Nephron progenitor cell (in vitro differentiated cells): ENCODE measurements around the gene MYZAP.

Experiments used
- DNase-seq: peaks from one replicate; pipeline ENCODE4 v3.0.0; 2021
- H3K27ac Mint-ChIP-seq: 2 replicates; pipeline ENCODE4 v1.8.0; 2021; ENCODE audit warnings: mild to moderate bottlenecking, moderate library complexity, mixed read lengths
- H3K27me3 Mint-ChIP-seq: 2 replicates; pipeline ENCODE4 v1.8.0; 2021; ENCODE audit warnings: mild to moderate bottlenecking, low read depth, mixed read lengths; ENCODE audit not compliant: poor library complexity
- H3K36me3 Mint-ChIP-seq: 2 replicates; pipeline ENCODE4 v1.8.0; 2021; ENCODE audit warnings: low read depth, mixed read lengths
- H3K4me1 Mint-ChIP-seq: 2 replicates; pipeline ENCODE4 v1.8.0; 2021; ENCODE audit warnings: mixed read lengths
- H3K4me3 Mint-ChIP-seq: 2 replicates; pipeline ENCODE4 v1.8.0; 2021; ENCODE audit warnings: mild to moderate bottlenecking, moderate library complexity, mixed read lengths
- H3K9me3 Mint-ChIP-seq: 2 replicates; pipeline ENCODE4 v1.8.0; 2021; ENCODE audit warnings: mild to moderate bottlenecking, moderate library complexity, mixed read lengths
- CTCF ChIP-seq: fragments of 200-600 bp; sonication (generic); IDR thresholded peaks from 2 replicates; pipeline ENCODE4 v1.5.0; 2021; ENCODE audit warnings: antibody characterized with exemption

Gene MYZAP

DNA sequence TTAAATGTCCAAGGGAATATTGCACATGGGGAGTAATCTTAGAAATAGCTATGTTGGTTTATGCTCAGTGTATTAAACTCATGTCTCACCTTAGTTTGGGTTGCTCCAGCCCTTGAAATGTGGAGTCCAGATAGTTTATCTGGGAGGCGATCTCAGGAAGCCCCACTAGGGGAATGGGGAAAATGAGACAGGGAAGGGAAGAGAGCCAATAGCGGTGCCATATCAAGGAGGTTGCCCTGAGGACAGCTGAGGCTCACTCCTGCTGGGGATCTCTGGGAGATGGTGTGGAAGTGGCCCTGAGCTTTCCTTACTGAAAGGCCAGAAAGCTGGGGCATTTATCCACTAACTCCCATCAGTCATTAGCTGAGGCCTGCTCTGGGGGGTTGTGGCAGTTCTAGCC lies 71.6 kb downstream of the MYZAP start:
- H3K36me3 Mint-ChIP-seq: no peaks in the 10 kb centered on the region
- no peak overlapping the region for H3K27ac Mint-ChIP-seq
- DNase-seq: no peak
- no peak overlapping the region for H3K4me3 Mint-ChIP-seq
- peaks cover 24% of the 10 kb centered on the region for H3K27me3 Mint-ChIP-seq
- H3K4me1 Mint-ChIP-seq: peaks cover 14% of the 10 kb centered on the region
- no peaks in the 10 kb centered on the region for H3K9me3 Mint-ChIP-seq
- TF ChIP-seq CTCF: no peak

GRCh38 chr15:57665194-57665593 lies 73.5 kb downstream of the MYZAP start:
- TF ChIP-seq CTCF: no peak
- H3K4me3 Mint-ChIP-seq: no peak overlapping the region
- H3K4me1 Mint-ChIP-seq: peaks cover 10% of the 10 kb centered on the region

DNA sequence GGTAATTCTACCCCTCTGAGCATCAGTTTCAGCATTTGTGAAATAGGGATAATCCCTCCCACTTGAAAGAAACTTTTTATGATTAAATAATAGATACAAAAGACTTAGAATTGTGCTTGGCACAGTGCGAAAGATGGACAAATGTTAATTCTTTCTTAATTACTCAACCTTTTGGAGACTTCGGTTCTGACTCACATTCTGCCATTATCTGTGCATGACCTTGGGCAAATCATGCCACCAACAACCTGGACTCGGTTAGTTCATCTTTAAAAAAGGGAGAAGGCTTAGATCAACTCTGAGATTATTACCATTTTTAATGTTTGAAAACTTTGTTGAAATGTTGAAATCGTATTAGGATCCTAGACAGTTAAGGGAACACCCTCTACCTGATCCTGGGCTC lies 74.2 kb downstream of the MYZAP start:
- peaks cover 10% of the 10 kb centered on the region for H3K4me1 Mint-ChIP-seq
- H3K4me3 Mint-ChIP-seq: no peak overlapping the region
- no peaks in the 10 kb centered on the region for H3K9me3 Mint-ChIP-seq
- no peaks in the 10 kb centered on the region for H3K36me3 Mint-ChIP-seq
- H3K27me3 Mint-ChIP-seq: peaks cover 16% of the 10 kb centered on the region
- no peak overlapping the region for H3K27ac Mint-ChIP-seq
- DNase-seq: no peak
- no peak for TF ChIP-seq CTCF

More at GRCh38 chr15:57665194-57665593, 73.5 kb downstream of the MYZAP start:
- no peak for DNase-seq
- Mint-ChIP-seq H3K27me3 (peaks cover 17% of the 10 kb centered on the region), H3K36me3 (no peaks in the 10 kb centered on the region), H3K9me3 (no peaks in the 10 kb centered on the region), H3K27ac (no peak overlapping the region)

DNA sequence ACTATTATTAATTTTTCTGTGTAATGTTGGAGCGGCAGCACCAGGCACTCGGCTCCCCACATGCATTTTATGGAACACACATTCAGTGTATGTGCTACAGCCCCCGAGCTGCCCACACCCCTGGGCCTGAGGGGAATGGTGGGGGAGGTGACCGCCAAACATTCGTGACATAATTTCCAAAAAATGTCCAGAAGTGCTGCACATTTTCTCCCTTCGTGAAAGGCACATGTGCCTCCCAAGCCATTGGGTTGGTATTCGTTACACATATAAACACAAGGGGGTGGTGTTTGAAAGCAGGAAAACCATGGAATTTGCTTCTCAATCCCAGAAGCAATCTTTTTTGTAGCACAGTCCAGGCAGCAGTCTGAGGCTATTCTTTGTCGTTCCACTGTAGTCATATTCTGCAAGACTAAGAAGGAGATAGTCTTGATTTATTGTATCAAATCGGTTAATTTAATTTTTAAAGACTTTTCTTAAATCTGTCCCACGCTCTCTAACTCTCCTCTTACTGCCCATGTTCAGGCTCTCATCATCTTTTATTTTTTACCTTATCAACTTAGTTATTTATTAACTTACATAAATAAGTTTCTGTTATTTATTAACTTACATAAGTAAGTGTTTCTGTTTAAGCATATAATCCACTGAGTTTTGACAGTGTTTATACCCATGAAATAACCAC lies 75.6 kb downstream of the MYZAP start:
- Mint-ChIP-seq H3K27me3 (peaks cover 8% of the 10 kb centered on the region), H3K4me1 (peaks cover 10% of the 10 kb centered on the region), H3K27ac (no peak overlapping the region), H3K4me3 (no peak overlapping the region), H3K36me3 (no peaks in the 10 kb centered on the region), H3K9me3 (peaks cover 4% of the 10 kb centered on the region)
- no peak for DNase-seq
- no peak for TF ChIP-seq CTCF

- H3K27ac Mint-ChIP-seq: no peak overlapping the region
- peaks cover 10% of the 10 kb centered on the region for H3K4me1 Mint-ChIP-seq
- H3K4me3 Mint-ChIP-seq: no peak overlapping the region
- peaks cover 10% of the 10 kb centered on the region for H3K27me3 Mint-ChIP-seq
- DNase-seq: no peak
- H3K36me3 Mint-ChIP-seq: no peaks in the 10 kb centered on the region
- H3K9me3 Mint-ChIP-seq: peaks cover 6% of the 10 kb centered on the region
- no peak for TF ChIP-seq CTCF
Measured at GRCh38 chr15:57668016-57668415, 76.3 kb downstream of the MYZAP start.

DNA sequence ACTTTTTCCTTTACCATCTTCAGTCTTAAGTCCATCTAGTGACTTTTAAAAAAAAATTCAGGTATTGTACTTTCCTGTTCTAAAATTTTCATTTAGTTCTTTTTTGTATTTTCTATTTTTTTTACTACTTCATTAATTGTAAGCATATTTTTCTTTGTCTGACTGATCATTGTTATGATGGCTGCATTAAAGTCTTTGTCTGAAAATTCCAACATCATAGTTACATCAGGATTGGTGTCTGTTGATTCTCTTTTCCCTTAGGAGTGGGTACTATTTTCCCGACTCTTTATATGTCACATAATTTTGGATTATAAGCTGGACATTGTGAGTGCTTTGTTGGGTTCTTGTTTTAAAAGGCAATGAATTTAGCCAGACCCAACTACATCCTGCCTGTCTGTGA lies 79.9 kb downstream of the MYZAP start:
- Mint-ChIP-seq H3K4me1 (peaks cover 10% of the 10 kb centered on the region), H3K27me3 (peaks cover 5% of the 10 kb centered on the region), H3K27ac (no peak overlapping the region), H3K4me3 (no peak overlapping the region), H3K9me3 (peaks cover 6% of the 10 kb centered on the region), H3K36me3 (no peaks in the 10 kb centered on the region)
- DNase-seq: no peak
- TF ChIP-seq CTCF: no peak
